DND-41 (cell line): ENCODE results near the gene TXNDC11.

Experiments
- ATAC-seq: fragments of 200-7000 bp; cut with Tn5 transposase; 3 replicates; pipeline ENCODE4 v1.9.1; 2021; ENCODE audit warnings: low read depth; ENCODE audit not compliant: insufficient read depth
- DNase-seq: peaks from one replicate; pipeline ENCODE4 v3.0.0-alpha.2; 2020
- H2AFZ ChIP-seq: 2 replicates; pipeline ENCODE4 v1.6.0; 2012; ENCODE audit warnings: low read depth, low read length
- H3K27ac ChIP-seq: 2 replicates; pipeline ENCODE4 v1.5.1; 2012; ENCODE audit warnings: low read length, inconsistent platforms
- H3K27me3 ChIP-seq: fragments of 200-600 bp; sonication (generic); 2 replicates; pipeline ENCODE4 v1.6.0; 2012; ENCODE audit warnings: low read length, mild to moderate bottlenecking, inconsistent platforms; ENCODE audit not compliant: insufficient read depth, poor library complexity
- H3K36me3 ChIP-seq: 2 replicates; pipeline ENCODE4 v1.5.1; 2012; ENCODE audit warnings: low read length, inconsistent platforms; ENCODE audit not compliant: insufficient read depth
- H3K4me1 ChIP-seq: 2 replicates; pipeline ENCODE4 v1.5.1; 2012; ENCODE audit warnings: mild to moderate bottlenecking, low read length; ENCODE audit not compliant: insufficient read depth
- H3K4me2 ChIP-seq: 2 replicates; pipeline ENCODE4 v1.6.0; 2012; ENCODE audit warnings: mild to moderate bottlenecking, moderate library complexity, low read length, inconsistent platforms; ENCODE audit not compliant: insufficient read depth
- H3K4me3 ChIP-seq, 2 experiments: fragments of 200-600 bp in 1 of 2; shearing (Covaris generic) in 1 of 2; 2 replicates each; pipeline ENCODE4 v1.5.1; 2012 to 2016; ENCODE audit warnings: inconsistent platforms in 2 of 2, low read length in 2 of 2, mild to moderate bottlenecking in 2 of 2, low read depth in 1 of 2, moderate library complexity in 1 of 2
- H3K79me2 ChIP-seq: 2 replicates; pipeline ENCODE4 v1.6.0; 2012; ENCODE audit warnings: low read length, inconsistent platforms; ENCODE audit not compliant: insufficient read depth
- H3K9ac ChIP-seq: 2 replicates; pipeline ENCODE4 v1.6.0; 2012; ENCODE audit warnings: low read depth, mild to moderate bottlenecking, inconsistent platforms, low read length, moderate library complexity
- H3K9me3 ChIP-seq: 2 replicates; pipeline ENCODE4 v1.5.1; 2012; ENCODE audit warnings: low read length, moderate library complexity, mild to moderate bottlenecking, inconsistent platforms; ENCODE audit not compliant: insufficient read depth, severe bottlenecking
- H4K20me1 ChIP-seq: 2 replicates; pipeline ENCODE4 v1.6.0; 2012; ENCODE audit warnings: low read length; ENCODE audit not compliant: insufficient read depth
- EZH2 ChIP-seq: IDR thresholded peaks from 3 replicates; pipeline ENCODE4 v1.6.1; 2012; ENCODE audit warnings: borderline replicate concordance, low read depth, mild to moderate bottlenecking, moderate library complexity, low read length, inconsistent platforms; ENCODE audit not compliant: severe bottlenecking
- TF ChIP-seq, protein P1 (sequence below): IDR thresholded peaks from 2 replicates; pipeline ENCODE4 v1.5.1; 2012; ENCODE audit warnings: borderline replicate concordance, low read length, moderate library complexity, mild to moderate bottlenecking; ENCODE audit not compliant: poor library complexity, severe bottlenecking; ENCODE audit errors: extremely low read depth

The TXNDC11 gene

GRCh38 chr16:11697319-11697718, 45.3 kb downstream of the TXNDC11 start:
- DNase-seq (no peak), ATAC-seq (no peak)
- Histone ChIP-seq H3K27me3 (no peaks in the 10 kb centered on the region), H3K27ac (no peak overlapping the region), H3K4me2 (no peak overlapping the region), H3K4me1 (no peaks in the 10 kb centered on the region), H3K36me3 (peaks cover 70% of the 10 kb centered on the region), H3K4me3 (no peak overlapping the region), H2AFZ (no peak overlapping the region), H4K20me1 (peaks cover 9% of the 10 kb centered on the region; the same call in 1 of the 2 replicates), H3K79me2 (peaks cover 4% of the 10 kb centered on the region; the same call in 1 of the 2 replicates), H3K9me3 (no peaks in the 10 kb centered on the region), H3K9ac (no peak overlapping the region)
- no peak for TF ChIP-seq EZH2
- TF ChIP-seq, protein P1, sequence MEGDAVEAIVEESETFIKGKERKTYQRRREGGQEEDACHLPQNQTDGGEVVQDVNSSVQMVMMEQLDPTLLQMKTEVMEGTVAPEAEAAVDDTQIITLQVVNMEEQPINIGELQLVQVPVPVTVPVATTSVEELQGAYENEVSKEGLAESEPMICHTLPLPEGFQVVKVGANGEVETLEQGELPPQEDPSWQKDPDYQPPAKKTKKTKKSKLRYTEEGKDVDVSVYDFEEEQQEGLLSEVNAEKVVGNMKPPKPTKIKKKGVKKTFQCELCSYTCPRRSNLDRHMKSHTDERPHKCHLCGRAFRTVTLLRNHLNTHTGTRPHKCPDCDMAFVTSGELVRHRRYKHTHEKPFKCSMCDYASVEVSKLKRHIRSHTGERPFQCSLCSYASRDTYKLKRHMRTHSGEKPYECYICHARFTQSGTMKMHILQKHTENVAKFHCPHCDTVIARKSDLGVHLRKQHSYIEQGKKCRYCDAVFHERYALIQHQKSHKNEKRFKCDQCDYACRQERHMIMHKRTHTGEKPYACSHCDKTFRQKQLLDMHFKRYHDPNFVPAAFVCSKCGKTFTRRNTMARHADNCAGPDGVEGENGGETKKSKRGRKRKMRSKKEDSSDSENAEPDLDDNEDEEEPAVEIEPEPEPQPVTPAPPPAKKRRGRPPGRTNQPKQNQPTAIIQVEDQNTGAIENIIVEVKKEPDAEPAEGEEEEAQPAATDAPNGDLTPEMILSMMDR, result no peak

- H3K4me2 ChIP-seq, result no peak overlapping the region
- H3K9me3 ChIP-seq, result no peaks in the 10 kb centered on the region
- TF ChIP-seq, protein P1, result no peak
- no peak for TF ChIP-seq EZH2
- H3K27ac ChIP-seq, result no peak overlapping the region
- no peak overlapping the region for H2AFZ ChIP-seq
- H3K9ac ChIP-seq, result no peak overlapping the region
- 0 out of 2 replicates have a peak, but pooled peaks cover 2% of the 10 kb centered on the region for H3K79me2 ChIP-seq
- H4K20me1 ChIP-seq, result peaks cover 12% of the 10 kb centered on the region; the same call in 1 of the 2 replicates
- DNase-seq (no peak), ATAC-seq (no peak)
- no peaks in the 10 kb centered on the region for H3K27me3 ChIP-seq
- no peaks in the 10 kb centered on the region for H3K4me1 ChIP-seq
- H3K36me3 ChIP-seq, result peaks cover 79% of the 10 kb centered on the region
- no peak overlapping the region for H3K4me3 ChIP-seq
Observed at GRCh38 chr16:11696266-11697012, 46.2 kb downstream of the TXNDC11 start.

- TF ChIP-seq, protein P1, result no peak
- TF ChIP-seq EZH2, result no peak
- Histone ChIP-seq H2AFZ (no peak overlapping the region), H4K20me1 (peaks cover 7% of the 10 kb centered on the region; the same call in 1 of the 2 replicates), H3K36me3 (peaks cover 80% of the 10 kb centered on the region), H3K4me1 (no peaks in the 10 kb centered on the region), H3K4me3 (no peak overlapping the region), H3K9me3 (no peaks in the 10 kb centered on the region), H3K27me3 (no peaks in the 10 kb centered on the region), H3K9ac (no peak overlapping the region), H3K27ac (no peak overlapping the region), H3K79me2 (no peaks in the 10 kb centered on the region), H3K4me2 (no peak overlapping the region)
- ATAC-seq (no peak), DNase-seq (no peak)
Observed at GRCh38 chr16:11692651-11693050, 50.0 kb downstream of the TXNDC11 start.
